ENCODE measurements around the gene TMEM248.

Gene TMEM248

DNA sequence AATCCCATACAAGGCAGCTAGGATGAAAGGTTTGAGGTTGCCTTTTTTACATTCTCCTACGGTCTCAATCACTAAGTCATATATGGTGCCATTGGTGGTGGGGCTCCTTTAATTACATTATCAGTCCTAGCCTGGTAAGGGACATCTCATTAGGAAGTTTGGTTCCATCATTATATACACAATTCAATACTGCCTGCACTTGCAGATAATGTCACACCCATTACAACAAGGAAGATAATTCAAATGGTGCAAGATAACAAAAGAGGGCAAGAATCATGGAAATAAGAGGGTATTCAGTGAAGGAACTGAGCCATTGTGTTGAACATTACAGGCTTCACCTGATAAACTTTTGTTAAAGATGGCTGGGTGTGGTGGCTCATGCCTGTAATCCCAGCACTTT, 1.7 kb upstream of the TMEM248 start:
- no peak overlapping the region for H3K27ac ChIP-seq
- peaks cover 8 to 20% (median 14%) of the 10 kb centered on the region in 11 experiments; a peak in 19 of 22 replicates for H3K36me3 ChIP-seq
- H3K4me2 ChIP-seq: no peak overlapping the region; a peak in 1 of 22 replicates
- TF ChIP-seq Cebpa-rat (IDR thresholded peaks at IDR 0.05): no peak
- no peaks in the 10 kb centered on the region for H3K27me3 ChIP-seq
- peaks cover 20 to 31% (median 24%) of the 10 kb centered on the region in 11 experiments; a peak in 20 of 22 replicates for H4K20me1 ChIP-seq
- H3K4me3 ChIP-seq: no peak overlapping the region
- no peaks in the 10 kb centered on the region for H3K9me3 ChIP-seq (replicated peaks in 1 of 11)
- peaks cover 24 to 38% (median 31%) of the 10 kb centered on the region in 10 experiments for H3K4me1 ChIP-seq
- H3K9ac ChIP-seq: no peak overlapping the region

DNA sequence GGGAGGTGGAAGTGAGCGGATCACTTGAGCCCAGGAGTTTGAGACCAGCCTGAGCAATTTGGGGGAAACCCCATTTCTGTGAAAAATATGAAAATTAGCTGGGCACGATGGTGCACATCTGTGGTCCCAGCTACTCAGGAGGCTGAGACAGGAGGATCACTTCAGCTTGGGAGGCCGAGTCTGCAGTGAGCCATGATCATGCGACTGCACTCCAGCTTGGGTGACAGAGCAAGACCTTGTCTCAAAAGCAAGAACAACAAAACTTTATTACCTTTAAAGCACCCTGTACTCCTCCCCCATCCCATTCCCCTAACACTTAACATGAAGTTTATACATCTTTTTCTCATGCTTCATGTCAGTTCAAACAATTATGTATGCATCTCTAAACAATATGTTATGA, 1.3 kb upstream of the TMEM248 start:
- Histone ChIP-seq H3K4me1 (peaks cover 24 to 40% (median 31%) of the 10 kb centered on the region in 10 experiments), H3K4me3 (peak overlapping the region in 1 of 10 experiments; percentile 93; a peak in 1 of 20 replicates), H3K27ac (no peak overlapping the region), H3K9me3 (replicated peaks in 1 of 11) (no peaks in the 10 kb centered on the region), H3K27me3 (no peaks in the 10 kb centered on the region), H3K9ac (no peak overlapping the region), H4K20me1 (peaks cover 24 to 35% (median 28%) of the 10 kb centered on the region in 11 experiments; a peak in 20 of 22 replicates), H3K4me2 (peak overlapping the region in 10 of 11 experiments; percentile 79 to 99 (median 93); a peak in 13 of 22 replicates), H3K36me3 (peaks cover 8 to 24% (median 18%) of the 10 kb centered on the region in 11 experiments; a peak in 19 of 22 replicates)
- no peak for TF ChIP-seq Cebpa-rat (IDR thresholded peaks at IDR 0.05)

GRCh38 chr7:66920256-66920655, 769 bp upstream of the TMEM248 start:
- TF ChIP-seq Cebpa-rat (IDR thresholded peaks at IDR 0.05): no peak
- Histone ChIP-seq H3K27ac (peak overlapping the region in 10 of 11 experiments; percentile 90 to 98 (median 94); a peak in 18 of 22 replicates), H3K36me3 (peaks cover 12 to 30% (median 24%) of the 10 kb centered on the region in 11 experiments; a peak in 21 of 22 replicates), H3K9me3 (replicated peaks in 1 of 11) (no peaks in the 10 kb centered on the region), H3K4me2 (peak overlapping the region; percentile 79 to 99 (median 93); a peak in 21 of 22 replicates), H3K9ac (peak overlapping the region; percentile 94 to 98 (median 96); a peak in 20 of 22 replicates), H3K4me1 (peaks cover 20 to 37% (median 27%) of the 10 kb centered on the region in 10 experiments), H3K27me3 (no peaks in the 10 kb centered on the region), H4K20me1 (peaks cover 29 to 40% (median 34%) of the 10 kb centered on the region in 11 experiments; a peak in 21 of 22 replicates), H3K4me3 (peak overlapping the region; percentile 89 to 98 (median 94))

DNA sequence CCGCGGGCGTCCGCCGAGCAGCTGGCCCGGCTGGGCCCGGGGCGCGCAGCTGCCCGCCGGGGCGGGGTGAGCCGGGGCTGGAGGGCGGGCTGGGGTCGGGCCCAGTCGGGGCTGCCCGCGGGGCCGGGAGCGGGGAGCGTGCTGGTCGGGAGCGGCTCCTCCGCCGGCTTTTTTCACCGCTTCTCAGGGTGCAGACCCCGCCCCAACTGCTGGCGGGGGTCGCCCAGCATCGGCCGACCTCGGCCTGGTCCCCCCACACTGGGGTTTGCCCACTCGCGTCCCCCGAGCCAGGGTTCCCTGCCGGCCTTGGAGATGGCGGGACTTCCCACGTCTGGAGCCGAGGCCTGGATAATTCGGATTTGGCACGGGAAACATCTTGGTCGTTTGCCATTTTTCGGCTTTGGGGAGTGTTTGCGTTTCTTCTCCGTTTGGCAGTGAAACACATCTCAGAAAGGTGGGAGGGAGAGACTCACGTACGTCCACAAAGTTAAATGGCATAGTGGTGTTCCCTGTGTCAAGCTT, 432 bp downstream of the TMEM248 start:
- H3K4me2 ChIP-seq: peak overlapping the region; percentile 87 to 99 (median 93)
- H3K9ac ChIP-seq: peak overlapping the region; percentile 94 to 98 (median 96)
- H3K4me3 ChIP-seq: peak overlapping the region; percentile 89 to 98 (median 94)
- peak overlapping the region; percentile 90 to 98 (median 93) for H3K27ac ChIP-seq
- no peaks in the 10 kb centered on the region for H3K27me3 ChIP-seq
- H3K4me1 ChIP-seq: peaks cover 17 to 34% (median 25%) of the 10 kb centered on the region in 10 experiments
- peaks cover 23 to 42% (median 35%) of the 10 kb centered on the region in 11 experiments for H3K36me3 ChIP-seq
- peaks cover 41 to 52% (median 46%) of the 10 kb centered on the region in 11 experiments; a peak in 21 of 22 replicates for H4K20me1 ChIP-seq
- no peak for TF ChIP-seq Cebpa-rat (IDR thresholded peaks at IDR 0.05)
- H3K9me3 ChIP-seq (replicated peaks in 1 of 11): no peaks in the 10 kb centered on the region

GRCh38 chr7:66921918-66922486, 977 bp downstream of the TMEM248 start:
- Histone ChIP-seq H4K20me1 (peaks cover 46 to 58% (median 51%) of the 10 kb centered on the region in 11 experiments; a peak in 21 of 22 replicates), H3K9me3 (replicated peaks in 1 of 11) (no peaks in the 10 kb centered on the region), H3K36me3 (peaks cover 28 to 47% (median 41%) of the 10 kb centered on the region in 11 experiments), H3K4me3 (peak overlapping the region; percentile 89 to 98 (median 94)), H3K9ac (peak overlapping the region; percentile 94 to 98 (median 96)), H3K27me3 (no peaks in the 10 kb centered on the region), H3K27ac (peak overlapping the region; percentile 90 to 98 (median 93)), H3K4me1 (peaks cover 17 to 34% (median 25%) of the 10 kb centered on the region in 10 experiments), H3K4me2 (peak overlapping the region; percentile 87 to 99 (median 93))
- TF ChIP-seq Cebpa-rat (IDR thresholded peaks at IDR 0.05): no peak

GRCh38 chr7:66925255-66925654, 4.2 kb downstream of the TMEM248 start:
- TF ChIP-seq Cebpa-rat (IDR thresholded peaks at IDR 0.05): no peak
- H3K9me3 ChIP-seq (replicated peaks in 1 of 11): no peaks in the 10 kb centered on the region
- H3K27me3 ChIP-seq: no peaks in the 10 kb centered on the region
- H3K4me2 ChIP-seq: no peak overlapping the region
- no peak overlapping the region for H3K9ac ChIP-seq
- H3K36me3 ChIP-seq: peaks cover 60 to 80% (median 73%) of the 10 kb centered on the region in 11 experiments
- peaks cover 17 to 31% (median 21%) of the 10 kb centered on the region in 10 experiments for H3K4me1 ChIP-seq
- H3K27ac ChIP-seq: no peak overlapping the region
- peaks cover 78 to 90% (median 84%) of the 10 kb centered on the region in 11 experiments for H4K20me1 ChIP-seq
- H3K4me3 ChIP-seq: no peak overlapping the region

- Histone ChIP-seq H3K4me2 (no peak overlapping the region), H3K27ac (no peak overlapping the region), H3K36me3 (peaks cover 65 to 99% (median 90%) of the 10 kb centered on the region in 11 experiments), H3K4me3 (no peak overlapping the region), H3K9ac (no peak overlapping the region), H3K27me3 (no peaks in the 10 kb centered on the region), H3K4me1 (peaks cover 13 to 28% (median 19%) of the 10 kb centered on the region in 10 experiments), H4K20me1 (peaks cover 98 to 100% (median 100%) of the 10 kb centered on the region in 11 experiments), H3K9me3 (replicated peaks in 1 of 11) (no peaks in the 10 kb centered on the region)
- no peak for TF ChIP-seq Cebpa-rat (IDR thresholded peaks at IDR 0.05)
These were observed 6.4 kb downstream of the TMEM248 start for GRCh38 chr7:66927348-66927948.

- no peak overlapping the region for H3K4me2 ChIP-seq
- no peak overlapping the region for H3K4me3 ChIP-seq
- no peak overlapping the region for H3K27ac ChIP-seq
- no peak for TF ChIP-seq Cebpa-rat (IDR thresholded peaks at IDR 0.05)
- H3K9ac ChIP-seq: no peak overlapping the region
- H3K36me3 ChIP-seq: peaks cover 64 to 99% (median 92%) of the 10 kb centered on the region in 11 experiments
- H3K27me3 ChIP-seq: no peaks in the 10 kb centered on the region
- peaks cover 97 to 100% (median 100%) of the 10 kb centered on the region in 11 experiments for H4K20me1 ChIP-seq
- no peaks in the 10 kb centered on the region for H3K9me3 ChIP-seq (replicated peaks in 1 of 11)
- H3K4me1 ChIP-seq: peaks cover 4 to 25% (median 14%) of the 10 kb centered on the region in 10 experiments; a peak in 19 of 20 replicates
These were observed 7.4 kb downstream of the TMEM248 start for GRCh38 chr7:66928388-66928787.

DNA sequence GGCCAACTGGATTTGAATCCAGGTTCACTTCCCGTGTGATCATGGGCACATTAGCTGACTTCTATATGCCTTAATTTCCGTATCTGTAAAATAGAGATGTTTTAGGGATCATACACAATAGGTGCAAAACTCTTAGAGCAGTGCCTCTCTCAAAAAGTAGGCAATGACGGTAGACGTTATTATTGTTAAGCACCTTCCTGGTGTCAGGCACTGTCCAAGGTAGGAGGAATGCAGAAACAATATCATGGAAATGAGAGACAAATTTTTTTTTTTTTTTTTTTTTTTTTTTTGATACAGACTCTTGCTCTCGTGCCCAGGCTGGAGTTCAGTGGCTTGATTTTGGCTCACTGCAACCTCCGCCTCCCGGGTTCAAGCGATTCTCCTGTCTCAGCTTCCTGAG, 8.1 kb downstream of the TMEM248 start:
- TF ChIP-seq Cebpa-rat (IDR thresholded peaks at IDR 0.05): no peak
- Histone ChIP-seq H3K4me1 (peaks cover 0 to 19% (median 10%) of the 10 kb centered on the region in 10 experiments; a peak in 11 of 20 replicates), H3K36me3 (peaks cover 58 to 99% (median 90%) of the 10 kb centered on the region in 11 experiments), H3K4me3 (no peak overlapping the region), H3K9me3 (replicated peaks in 1 of 11) (peaks cover 0 to under 1% (median 0%) of the 10 kb centered on the region in 11 experiments; a peak in 4 of 22 replicates), H3K4me2 (no peak overlapping the region), H3K27ac (no peak overlapping the region), H3K27me3 (no peaks in the 10 kb centered on the region), H3K9ac (no peak overlapping the region), H4K20me1 (peaks cover 95 to 100% (median 100%) of the 10 kb centered on the region in 11 experiments)
